ENCODE data around the gene MARCHF10. TPM values are rescaled to one million over a fixed set of nuclear protein-coding genes. Genes with fewer than 3 reads are reported as not detected.

MARCHF10 gene
- polyA plus RNA-seq, 3 donors, result not detected

- Mint-ChIP-seq H3K36me3 (no peaks in the 10 kb centered on the region), H3K4me3 (no peak overlapping the region), H3K27me3 (ENCODE audit: low read depth in 3 of 3) (peaks cover 1 to 4% (median 2%) of the 10 kb centered on the region in 3 donors), H3K4me1 (peaks cover 14% of the 10 kb centered on the region), H3K9me3 (peaks cover 0 to 3% (median 0%) of the 10 kb centered on the region in 7 donors), H3K27ac (no peak overlapping the region)
- Histone ChIP-seq H3K27ac (ENCODE audit: low read depth in 1 of 2, low read length in 2 of 2) (no peak overlapping the region), H3K4me1 (ENCODE audit: control insufficient read depth in 1 of 2, insufficient read depth in 2 of 2, low read length in 2 of 2) (peaks cover 0 to 8% of the 10 kb centered on the region in 2 donors), H3K27me3 (ENCODE audit: control insufficient read depth in 2 of 2, insufficient read depth in 2 of 2, low read length in 2 of 2) (no peaks in the 10 kb centered on the region), H3K9ac (ENCODE audit: insufficient read depth, low read length, poor library complexity, severe bottlenecking) (no peak overlapping the region), H3K4me2 (replicated peaks; ENCODE audit: extremely low read depth, low read length, poor library complexity, severe bottlenecking) (no peak overlapping the region), H4K20me1 (ENCODE audit: insufficient read depth, low read length) (no peaks in the 10 kb centered on the region), H3K4me3 (replicated peaks in 1 of 3; ENCODE audit: low read depth in 2 of 3, low read length in 3 of 3) (no peak overlapping the region), H2AFZ (ENCODE audit: insufficient read depth, low read depth, low read length, poor library complexity, severe bottlenecking) (no peak overlapping the region), H3K79me2 (ENCODE audit: insufficient read depth, low read length) (no peaks in the 10 kb centered on the region), H3K36me3 (replicated peaks in 1 of 2; ENCODE audit: control insufficient read depth in 1 of 2, insufficient read depth in 2 of 2, low read length in 2 of 2) (no peaks in the 10 kb centered on the region), H3K9me3 (replicated peaks in 1 of 2; ENCODE audit: control insufficient read depth in 1 of 2, insufficient read depth in 1 of 2, low read length in 2 of 2) (no peaks in the 10 kb centered on the region)
- TF ChIP-seq CTCF (IDR thresholded peaks at IDR 0.05), result no peak
- 98% methylated on average over 6 of the region's 7 CpGs for WGBS (ENCODE audit: insufficient coverage)
- intact Hi-C loops (cut with micrococcal nuclease), result no loop called here
- DNase-seq, result no peak
These were observed 10.4 kb upstream of the MARCHF10 start for GRCh38 chr17:62818526-62818925.

GRCh38 chr17:62816282-62816839 is 8.2 kb upstream of the MARCHF10 start:
- Histone ChIP-seq H3K9me3 (replicated peaks in 1 of 2; ENCODE audit: control insufficient read depth in 1 of 2, insufficient read depth in 1 of 2, low read length in 2 of 2) (no peaks in the 10 kb centered on the region), H3K4me1 (ENCODE audit: control insufficient read depth in 1 of 2, insufficient read depth in 2 of 2, low read length in 2 of 2) (peaks cover 0 to 8% of the 10 kb centered on the region in 2 donors), H3K79me2 (ENCODE audit: insufficient read depth, low read length) (no peaks in the 10 kb centered on the region), H3K9ac (ENCODE audit: insufficient read depth, low read length, poor library complexity, severe bottlenecking) (no peak overlapping the region), H2AFZ (ENCODE audit: insufficient read depth, low read depth, low read length, poor library complexity, severe bottlenecking) (no peak overlapping the region), H3K4me2 (replicated peaks; ENCODE audit: extremely low read depth, low read length, poor library complexity, severe bottlenecking) (no peak overlapping the region), H3K4me3 (replicated peaks in 1 of 3; ENCODE audit: low read depth in 2 of 3, low read length in 3 of 3) (no peak overlapping the region), H3K36me3 (replicated peaks in 1 of 2; ENCODE audit: control insufficient read depth in 1 of 2, insufficient read depth in 2 of 2, low read length in 2 of 2) (no peaks in the 10 kb centered on the region), H3K27ac (ENCODE audit: low read depth in 1 of 2, low read length in 2 of 2) (no peak overlapping the region), H4K20me1 (ENCODE audit: insufficient read depth, low read length) (no peaks in the 10 kb centered on the region), H3K27me3 (ENCODE audit: control insufficient read depth in 2 of 2, insufficient read depth in 2 of 2, low read length in 2 of 2) (no peaks in the 10 kb centered on the region)
- WGBS (ENCODE audit: insufficient coverage), result 93% methylated on average over 5 of the region's 6 CpGs
- Mint-ChIP-seq H3K36me3 (no peaks in the 10 kb centered on the region), H3K4me3 (no peak overlapping the region), H3K4me1 (peaks cover 11% of the 10 kb centered on the region), H3K27ac (no peak overlapping the region), H3K9me3 (peaks cover 0 to 5% (median 2%) of the 10 kb centered on the region in 7 donors), H3K27me3 (ENCODE audit: low read depth in 3 of 3) (peaks cover 1 to 2% (median 2%) of the 10 kb centered on the region in 3 donors)
- intact Hi-C loops (cut with micrococcal nuclease), result no loop called here
- DNase-seq, result no peak
- no peak for TF ChIP-seq CTCF (IDR thresholded peaks at IDR 0.05)

Measured in CD14-positive monocyte (primary cell).